ENCODE measurements around the gene MAF. TPM values are rescaled to one million over a fixed set of nuclear protein-coding genes. Genes with fewer than 3 reads are reported as not detected.

The MAF gene
- 0.57 and 0.65 TPM in 2 replicates for total RNA-seq

DNA sequence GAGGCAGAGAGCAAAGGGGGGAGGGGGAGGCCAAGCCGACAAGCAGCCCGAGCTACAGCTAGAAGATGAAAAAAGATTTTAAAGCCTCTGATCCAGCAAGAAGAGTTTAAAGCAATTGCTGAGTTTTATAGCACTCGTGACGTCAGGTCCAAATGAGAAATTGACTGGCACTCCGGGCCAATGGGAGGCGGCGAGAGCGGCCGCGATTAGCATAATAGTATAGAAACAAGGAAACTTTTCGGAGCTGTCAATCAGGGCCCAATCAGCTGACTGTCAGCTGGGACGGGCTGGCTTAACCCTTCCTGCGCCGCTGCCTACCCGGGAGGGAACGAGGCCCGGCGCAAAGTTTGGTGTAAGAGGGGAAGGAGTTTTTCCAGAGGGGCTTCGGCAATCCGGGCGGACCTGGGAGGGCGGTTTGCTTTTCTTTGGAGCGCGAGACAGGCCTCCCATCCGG, at the start of gene MAF:
Gene MAF (minus strand): TSS at position 100 of the 454 bp plus-strand sequence. CDS start 835 bp downstream, outside the sequence.

